NCI-H526 treated with DMSO at 0.1 percent for 48 hours (cell line): ENCODE measurements around the gene ZNF536.

Experiments
- DNase-seq: peaks from one replicate; lab custom pipeline; 2025; lab: John Stamatoyannopoulos, UW

The ZNF536 gene

DNA sequence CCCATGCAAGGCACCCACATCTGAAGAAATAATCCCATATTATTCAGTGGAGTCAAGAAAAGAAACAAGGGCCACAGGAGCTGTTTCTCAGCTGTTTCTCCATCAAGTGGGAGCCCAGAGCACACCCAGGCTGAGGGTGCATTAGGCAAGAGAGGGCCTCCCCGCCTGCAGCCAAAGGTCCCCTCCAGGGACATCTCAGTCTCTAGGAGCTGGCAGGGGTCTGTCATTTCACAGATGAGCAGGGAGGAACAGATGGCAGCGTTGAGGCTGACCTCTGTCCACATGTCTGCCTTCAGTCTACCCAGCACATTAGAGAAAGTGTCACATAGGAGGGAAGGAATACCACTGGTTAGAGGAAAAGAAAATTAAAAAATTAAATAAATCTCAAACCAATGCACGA lies 157.7 kb downstream of the ZNF536 start:
- DNase-seq: no peak

GRCh38 chr19:30530751-30531150 lies 158.6 kb downstream of the ZNF536 start:
- no peak for DNase-seq

DNA sequence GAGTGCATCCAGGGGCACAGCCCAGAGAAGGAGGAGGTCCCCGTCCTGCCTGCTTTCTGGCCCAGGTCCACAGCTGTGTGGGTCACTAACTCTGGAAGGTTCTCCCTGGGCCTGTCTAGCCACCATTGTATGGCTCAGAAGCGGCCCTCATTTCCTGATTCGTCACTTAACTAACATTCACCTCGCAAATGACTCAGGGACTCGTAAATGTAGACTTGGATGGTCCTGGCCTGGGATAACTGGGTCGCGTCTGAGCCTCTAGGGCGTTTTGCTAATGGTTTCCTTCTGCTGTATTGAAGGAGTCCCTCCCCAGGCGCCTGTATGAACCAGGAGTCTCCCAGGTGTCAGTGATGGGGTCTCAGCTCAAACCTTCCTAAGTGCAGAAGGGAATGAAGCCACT lies 162.8 kb downstream of the ZNF536 start:
- no peak for DNase-seq

GRCh38 chr19:30536975-30537374 lies 164.8 kb downstream of the ZNF536 start:
- DNase-seq: no peak

GRCh38 chr19:30539315-30539714 lies 167.1 kb downstream of the ZNF536 start:
- DNase-seq: no peak

DNA sequence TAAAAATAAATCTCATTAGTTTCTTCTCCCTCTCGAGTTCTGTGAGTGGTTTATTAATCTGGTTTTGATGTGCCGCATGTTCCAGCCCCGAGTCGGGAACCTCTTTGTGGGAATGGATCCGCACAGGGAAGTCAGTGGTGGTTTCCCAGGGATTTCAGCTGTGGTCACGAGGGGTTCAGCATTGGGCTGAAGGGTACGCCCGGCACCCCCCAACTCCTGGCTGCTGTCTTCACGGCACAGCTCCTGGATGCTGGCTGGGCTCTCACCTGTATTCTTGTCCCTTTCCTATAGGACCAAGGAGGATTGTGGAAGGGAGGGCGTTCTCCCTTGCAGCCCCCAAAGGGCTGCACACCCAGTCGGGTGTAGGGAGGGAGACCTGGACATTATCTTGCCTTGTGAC lies 167.8 kb downstream of the ZNF536 start:
- no peak for DNase-seq

DNA sequence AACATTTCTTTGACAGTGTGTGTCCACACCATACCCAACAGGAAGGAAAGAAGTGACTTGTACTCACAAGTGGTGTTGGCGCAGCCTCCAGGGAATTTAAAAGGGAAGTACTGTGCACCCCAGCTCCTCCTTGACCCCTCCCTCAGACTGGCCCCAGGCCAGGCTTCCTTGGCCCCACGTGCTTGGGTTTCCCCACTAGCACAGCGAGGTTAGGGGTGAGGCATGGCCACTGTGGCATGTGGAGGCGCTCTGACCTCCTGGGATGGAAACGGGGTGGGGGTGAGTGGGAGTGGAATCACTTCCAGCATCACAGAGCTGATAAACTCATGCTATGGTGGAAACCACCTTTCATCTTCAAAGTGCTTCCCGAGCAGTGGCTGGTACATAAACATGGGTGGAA lies 168.6 kb downstream of the ZNF536 start:
- DNase-seq: no peak

GRCh38 chr19:30541575-30541974 lies 169.4 kb downstream of the ZNF536 start:
- DNase-seq: no peak

GRCh38 chr19:30543243-30543945 lies 171.2 kb downstream of the ZNF536 start:
- no peak for DNase-seq

DNA sequence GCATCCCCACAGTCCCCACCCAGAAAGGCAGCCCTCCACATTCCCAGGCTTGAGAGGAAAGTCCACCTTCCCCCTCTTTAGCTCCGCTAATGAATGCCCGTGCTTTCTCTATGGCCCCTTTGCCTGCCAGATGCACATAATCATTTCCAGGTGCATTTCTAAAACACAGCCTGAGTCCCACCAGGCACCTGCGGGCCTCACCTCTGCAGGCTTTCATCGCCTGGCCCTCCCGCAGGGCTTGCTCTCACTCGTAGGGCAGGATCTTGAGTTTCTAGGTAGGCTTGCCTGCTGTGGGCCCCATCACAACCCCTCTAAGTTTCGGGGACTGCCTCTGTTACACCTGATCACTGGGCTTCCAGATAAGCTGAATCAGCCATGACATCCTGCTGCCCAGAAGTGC lies 173.6 kb downstream of the ZNF536 start:
- DNase-seq: no peak

DNA sequence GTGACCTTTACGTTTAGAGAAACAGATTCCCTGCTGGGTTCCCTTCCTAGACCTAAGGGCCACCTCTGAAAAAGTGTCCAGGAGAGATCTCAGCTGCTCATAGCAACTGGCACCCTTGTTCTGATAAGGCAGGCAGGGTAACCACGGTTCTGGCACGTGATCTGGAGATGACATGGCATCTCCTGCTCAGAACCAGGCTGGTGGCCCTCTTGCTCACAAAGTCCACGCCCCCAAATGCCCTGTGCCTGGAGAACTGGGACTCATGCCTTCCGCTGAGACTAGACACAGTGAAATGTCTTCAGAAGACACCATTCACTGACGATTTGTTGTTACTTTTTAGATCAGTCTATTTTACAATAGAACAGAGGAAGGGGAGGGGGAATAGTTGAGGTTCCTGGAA lies 174.1 kb downstream of the ZNF536 start:
- DNase-seq: no peak

DNA sequence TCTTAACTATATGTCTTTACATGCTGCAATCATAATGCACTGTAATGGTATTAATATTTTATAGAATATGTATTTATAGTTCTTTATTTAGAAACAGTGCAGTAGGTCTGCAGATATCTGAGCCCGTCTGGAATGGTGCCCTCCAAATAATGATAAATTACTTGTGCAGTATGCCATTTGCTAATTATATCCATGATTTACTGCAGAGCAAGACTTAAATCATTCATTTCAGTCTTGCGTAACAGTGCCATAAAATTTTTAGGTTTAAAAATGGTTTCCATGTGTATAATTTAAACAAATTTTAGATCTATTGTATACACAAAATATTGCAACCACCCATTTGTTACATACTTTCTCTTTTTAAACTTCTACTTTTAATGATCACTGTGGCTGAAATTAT lies 175.1 kb downstream of the ZNF536 start:
- DNase-seq: no peak

DNA sequence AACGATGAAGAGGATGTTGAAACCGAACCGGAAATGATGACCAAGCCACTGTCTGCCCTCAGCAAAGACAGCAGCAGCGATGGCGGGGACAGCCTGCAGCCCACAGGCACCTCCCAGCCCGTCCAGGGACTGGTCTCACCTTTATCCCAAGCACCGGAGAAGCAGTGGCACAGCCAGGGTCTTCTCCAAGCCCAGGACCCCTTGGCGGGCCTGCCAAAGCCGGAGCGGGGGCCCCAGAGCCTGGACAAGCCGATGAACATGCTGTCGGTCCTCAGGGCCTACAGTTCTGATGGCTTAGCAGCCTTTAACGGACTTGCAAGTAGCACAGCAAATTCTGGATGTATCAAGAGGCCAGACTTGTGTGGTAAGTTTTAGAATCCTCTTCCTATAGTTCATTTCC lies 177.0 kb downstream of the ZNF536 start:
- DNase-seq: no peak

DNA sequence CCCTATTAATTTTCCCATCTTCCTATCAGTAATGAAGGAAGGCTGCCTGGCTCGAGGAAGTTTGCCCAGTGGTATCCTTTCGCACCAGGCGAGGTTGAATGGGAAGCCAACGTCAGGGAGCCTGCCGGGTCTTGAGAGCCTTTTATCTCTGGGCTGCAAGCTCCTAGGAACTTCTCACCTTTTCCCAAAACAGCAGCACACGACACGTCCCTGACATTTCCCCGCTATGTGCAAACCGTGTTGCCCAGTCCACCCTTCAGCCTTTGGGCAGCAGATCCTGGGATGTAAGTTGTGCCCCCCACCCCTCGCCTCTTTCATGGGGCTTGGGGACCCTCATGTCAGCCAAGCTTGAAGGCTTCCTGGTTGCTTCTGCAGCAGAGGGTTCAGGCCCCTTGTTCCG lies 179.1 kb downstream of the ZNF536 start:
- no peak for DNase-seq

GRCh38 chr19:30552593-30552992 lies 180.4 kb downstream of the ZNF536 start:
- no peak for DNase-seq

- DNase-seq: no peak
Observed at GRCh38 chr19:30555075-30555790, 183.0 kb downstream of the ZNF536 start.

DNA sequence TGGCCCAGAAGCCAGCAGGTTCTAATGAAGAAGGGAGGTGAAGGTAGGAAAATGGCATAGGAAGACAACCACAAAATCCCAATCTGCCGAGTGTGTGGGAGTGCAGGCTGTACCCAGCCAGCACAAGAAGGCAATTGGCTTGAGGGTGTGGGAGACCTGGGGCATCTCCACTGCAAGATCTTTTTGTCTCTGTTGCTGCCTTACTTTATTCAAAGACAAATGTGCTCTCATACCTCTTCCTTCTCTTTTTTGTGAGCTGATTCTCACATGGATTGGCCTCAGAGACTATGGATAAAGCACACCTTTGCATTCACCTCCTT lies 183.6 kb downstream of the ZNF536 start:
- no peak for DNase-seq

DNA sequence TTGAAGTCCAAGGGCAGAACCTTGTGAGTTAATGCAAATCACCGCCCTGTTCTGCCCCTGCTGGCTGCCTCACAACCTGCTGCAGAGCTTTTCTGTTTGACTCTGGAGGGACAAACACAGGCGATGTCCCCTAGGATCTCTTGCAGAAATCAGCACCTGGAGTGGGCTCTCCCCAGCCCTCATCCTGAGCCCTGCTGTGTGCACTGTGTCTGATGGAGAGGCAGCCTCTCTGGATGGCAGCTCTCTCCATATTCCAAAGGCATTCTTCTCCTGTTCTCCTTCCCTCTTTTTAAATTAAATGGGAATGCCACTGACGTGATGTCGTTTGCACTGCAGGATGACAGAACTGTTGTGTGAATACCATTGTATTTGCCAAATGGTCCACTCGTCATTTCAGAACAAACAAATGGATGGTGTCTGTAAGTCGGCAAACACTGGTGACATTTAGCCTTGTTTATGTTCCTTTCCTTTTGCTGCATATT lies 184.1 kb downstream of the ZNF536 start:
- peak; percentile 86 for DNase-seq

DNA sequence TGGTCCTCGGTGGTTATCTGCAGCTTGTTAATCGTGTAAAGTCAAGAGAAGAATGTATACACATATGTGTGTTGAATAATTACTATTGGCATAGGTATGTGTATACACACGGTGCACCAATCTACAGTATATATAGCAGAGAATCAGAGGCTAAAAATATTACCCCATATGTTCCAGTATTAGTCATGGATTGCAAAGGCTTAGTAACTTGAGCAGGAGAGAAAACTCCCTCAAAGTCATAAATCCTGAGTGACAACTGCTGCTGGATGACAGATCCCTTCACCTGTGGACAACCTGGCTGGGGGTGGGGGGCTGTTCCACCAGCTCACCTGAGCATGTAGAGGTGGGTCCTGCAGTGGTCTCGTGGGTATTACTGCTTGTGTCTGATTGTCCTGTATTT lies 185.0 kb downstream of the ZNF536 start:
- DNase-seq: no peak

GRCh38 chr19:30557927-30558557 lies 185.9 kb downstream of the ZNF536 start:
- no peak for DNase-seq

DNA sequence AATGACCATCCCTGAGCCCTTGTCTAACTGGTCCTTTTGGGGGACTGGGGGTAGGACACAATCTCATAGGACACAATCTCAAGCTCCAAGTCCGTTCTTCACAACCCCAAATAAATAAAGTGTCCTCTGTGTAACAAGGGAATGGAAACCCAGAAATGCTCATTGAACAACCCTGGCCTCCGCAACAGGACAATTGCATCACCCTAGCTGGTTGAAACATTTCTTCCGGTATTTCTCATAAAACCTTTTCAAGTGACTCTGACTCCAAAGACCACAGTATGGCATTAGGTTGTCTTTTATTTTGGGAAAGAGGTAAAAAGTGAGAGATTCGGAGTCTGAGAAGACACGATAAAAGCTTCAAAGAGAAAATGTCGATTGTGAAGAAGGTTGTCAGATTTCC lies 186.6 kb downstream of the ZNF536 start:
- no peak for DNase-seq

DNA sequence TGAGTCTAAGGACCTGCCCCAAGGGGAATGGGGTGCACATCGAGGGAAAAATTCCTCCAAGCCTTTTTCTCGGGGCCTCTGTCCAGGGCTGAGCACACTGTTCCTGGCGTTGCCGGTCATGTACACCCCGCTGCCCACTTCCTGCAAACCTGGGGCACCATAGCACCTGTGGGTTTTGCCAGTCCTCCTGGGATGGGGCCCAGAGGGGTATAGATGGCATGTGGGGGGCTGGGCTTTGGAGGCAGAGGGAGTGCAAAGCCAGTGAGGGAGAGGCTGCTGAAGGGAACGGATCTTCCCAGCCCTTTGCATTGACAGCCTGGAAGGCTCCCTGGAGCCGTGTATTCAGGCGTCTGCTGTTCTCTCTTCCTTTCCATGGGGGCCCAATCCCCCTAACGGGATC lies 187.3 kb downstream of the ZNF536 start:
- DNase-seq: no peak

- no peak for DNase-seq
Observed at GRCh38 chr19:30562981-30563380, 190.8 kb downstream of the ZNF536 start.
